Measurements from ENCODE around the gene TRPM8.

GRCh38 chr2:233940376-233941276 is 23.5 kb downstream of the TRPM8 start:
- no peak for TF ChIP-seq CTCF (IDR thresholded peaks at IDR 0.05 in 4 of 5, conservative IDR thresholded peaks at IDR 0.05 in 1 of 5)
- no peak for TF ChIP-seq POLR2A (IDR thresholded peaks at IDR 0.05)
